Progenitor cell of endocrine pancreas (in vitro differentiated cells): ENCODE results near the gene HDAC7. TPM values are rescaled to one million over a fixed set of nuclear protein-coding genes. Genes with fewer than 3 reads are reported as not detected.

Source experiments
- DNase-seq: peaks from one replicate; pipeline ENCODE4 v3.0.0; 2021; ENCODE audit warnings: low spot score; ENCODE audit not compliant: unreplicated experiment
- H3K27ac Mint-ChIP-seq: 2 replicates; pipeline ENCODE4 v1.8.0; 2021; ENCODE audit warnings: mild to moderate bottlenecking, moderate library complexity, mixed read lengths
- H3K27me3 Mint-ChIP-seq: 2 replicates; pipeline ENCODE4 v1.8.0; 2021; ENCODE audit warnings: mixed read lengths
- H3K36me3 Mint-ChIP-seq: 2 replicates; pipeline ENCODE4 v1.8.0; 2022; ENCODE audit warnings: mixed read lengths; ENCODE audit not compliant: insufficient read depth
- H3K4me1 Mint-ChIP-seq: 2 replicates; pipeline ENCODE4 v1.8.0; 2021; ENCODE audit warnings: low read depth, mixed read lengths
- H3K4me3 Mint-ChIP-seq: 2 replicates; pipeline ENCODE4 v1.8.0; 2021; ENCODE audit warnings: low read depth, mild to moderate bottlenecking, moderate library complexity, mixed read lengths
- H3K9me3 Mint-ChIP-seq: 2 replicates; pipeline ENCODE4 v1.8.0; 2021; ENCODE audit warnings: low read depth, mixed read lengths
- total RNA-seq: library from RNA; stranded (reverse); gene quantifications from 2 replicates; pipeline ENCODE4 v1.2.1, GENCODE V29; 2021
- TF ChIP-seq, protein P1 (sequence below): fragments of 200-600 bp; sonication (generic); IDR thresholded peaks from one replicate; pipeline ENCODE4 v1.5.0; 2021; ENCODE audit warnings: antibody characterized with exemption, mild to moderate bottlenecking; ENCODE audit not compliant: unreplicated experiment

The HDAC7 gene
- total RNA-seq, 1 donor from 2014 or later: 80.0 TPM

DNA sequence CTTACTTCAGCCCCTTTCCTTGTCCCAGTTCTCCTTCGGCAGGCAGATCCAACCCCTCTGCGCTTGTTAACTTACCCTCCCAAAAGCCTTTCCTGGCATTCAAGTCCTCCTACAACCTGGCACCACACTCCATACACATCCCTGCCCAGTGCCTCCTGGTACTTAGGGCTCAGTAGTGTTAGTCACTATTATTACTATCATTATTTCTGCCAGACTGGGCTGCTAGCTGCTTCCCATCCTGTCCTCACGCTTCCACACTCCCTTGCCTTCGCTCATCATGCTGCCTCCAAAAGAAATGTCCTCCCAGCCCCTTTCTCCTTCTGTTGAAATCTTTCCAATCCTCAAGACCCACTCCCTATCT lies 1.6 kb upstream of the HDAC7 start:
- Mint-ChIP-seq H3K27me3 (no peaks in the 10 kb centered on the region), H3K4me3 (peak overlapping the region; percentile 83), H3K36me3 (no peaks in the 10 kb centered on the region), H3K9me3 (no peaks in the 10 kb centered on the region), H3K27ac (peak overlapping the region; percentile 99), H3K4me1 (peaks cover 38% of the 10 kb centered on the region)
- no peak for DNase-seq
- TF ChIP-seq, protein P1, sequence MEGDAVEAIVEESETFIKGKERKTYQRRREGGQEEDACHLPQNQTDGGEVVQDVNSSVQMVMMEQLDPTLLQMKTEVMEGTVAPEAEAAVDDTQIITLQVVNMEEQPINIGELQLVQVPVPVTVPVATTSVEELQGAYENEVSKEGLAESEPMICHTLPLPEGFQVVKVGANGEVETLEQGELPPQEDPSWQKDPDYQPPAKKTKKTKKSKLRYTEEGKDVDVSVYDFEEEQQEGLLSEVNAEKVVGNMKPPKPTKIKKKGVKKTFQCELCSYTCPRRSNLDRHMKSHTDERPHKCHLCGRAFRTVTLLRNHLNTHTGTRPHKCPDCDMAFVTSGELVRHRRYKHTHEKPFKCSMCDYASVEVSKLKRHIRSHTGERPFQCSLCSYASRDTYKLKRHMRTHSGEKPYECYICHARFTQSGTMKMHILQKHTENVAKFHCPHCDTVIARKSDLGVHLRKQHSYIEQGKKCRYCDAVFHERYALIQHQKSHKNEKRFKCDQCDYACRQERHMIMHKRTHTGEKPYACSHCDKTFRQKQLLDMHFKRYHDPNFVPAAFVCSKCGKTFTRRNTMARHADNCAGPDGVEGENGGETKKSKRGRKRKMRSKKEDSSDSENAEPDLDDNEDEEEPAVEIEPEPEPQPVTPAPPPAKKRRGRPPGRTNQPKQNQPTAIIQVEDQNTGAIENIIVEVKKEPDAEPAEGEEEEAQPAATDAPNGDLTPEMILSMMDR: no peak

DNA sequence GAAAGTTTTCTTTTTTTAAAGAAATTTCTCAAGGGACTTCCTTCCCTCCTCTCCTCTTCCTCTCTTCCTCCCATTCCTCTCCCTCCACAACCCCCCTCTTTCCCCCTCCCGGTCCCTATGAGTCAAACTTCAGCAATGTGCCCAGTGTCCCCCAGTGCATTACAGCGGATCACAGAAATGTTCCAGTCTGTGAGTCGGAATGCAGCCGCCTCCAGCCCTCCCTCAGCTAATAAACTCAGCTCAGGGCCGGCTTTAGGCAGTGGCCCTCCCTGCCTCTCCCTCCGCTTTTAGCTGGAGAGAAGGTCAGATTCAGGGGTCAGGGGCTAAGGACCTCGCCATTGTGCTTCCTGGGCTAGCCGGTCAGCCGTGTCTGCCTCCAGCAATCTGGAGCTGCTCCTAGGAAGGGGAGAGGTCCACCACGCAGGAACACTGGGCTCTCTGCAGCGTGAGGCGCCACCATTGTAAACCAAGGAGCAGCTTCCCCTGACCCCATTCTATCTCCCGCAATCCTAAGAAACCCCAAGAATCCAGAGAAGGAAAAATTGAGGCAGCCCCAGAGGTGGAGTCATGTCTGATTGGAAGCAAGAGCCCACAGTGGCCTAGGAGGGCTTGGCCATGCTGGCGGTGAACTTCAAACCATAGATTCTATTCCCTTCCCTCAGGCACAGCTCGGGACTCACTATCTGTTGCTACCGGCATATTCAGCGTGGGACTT lies 1.1 kb upstream of the HDAC7 start:
- Mint-ChIP-seq H3K27me3 (no peaks in the 10 kb centered on the region), H3K4me3 (peak overlapping the region; percentile 83), H3K4me1 (peaks cover 40% of the 10 kb centered on the region), H3K27ac (peak overlapping the region; percentile 99), H3K9me3 (no peaks in the 10 kb centered on the region), H3K36me3 (no peaks in the 10 kb centered on the region)
- peak; percentile 46 for DNase-seq
- TF ChIP-seq, protein P1: no peak

DNA sequence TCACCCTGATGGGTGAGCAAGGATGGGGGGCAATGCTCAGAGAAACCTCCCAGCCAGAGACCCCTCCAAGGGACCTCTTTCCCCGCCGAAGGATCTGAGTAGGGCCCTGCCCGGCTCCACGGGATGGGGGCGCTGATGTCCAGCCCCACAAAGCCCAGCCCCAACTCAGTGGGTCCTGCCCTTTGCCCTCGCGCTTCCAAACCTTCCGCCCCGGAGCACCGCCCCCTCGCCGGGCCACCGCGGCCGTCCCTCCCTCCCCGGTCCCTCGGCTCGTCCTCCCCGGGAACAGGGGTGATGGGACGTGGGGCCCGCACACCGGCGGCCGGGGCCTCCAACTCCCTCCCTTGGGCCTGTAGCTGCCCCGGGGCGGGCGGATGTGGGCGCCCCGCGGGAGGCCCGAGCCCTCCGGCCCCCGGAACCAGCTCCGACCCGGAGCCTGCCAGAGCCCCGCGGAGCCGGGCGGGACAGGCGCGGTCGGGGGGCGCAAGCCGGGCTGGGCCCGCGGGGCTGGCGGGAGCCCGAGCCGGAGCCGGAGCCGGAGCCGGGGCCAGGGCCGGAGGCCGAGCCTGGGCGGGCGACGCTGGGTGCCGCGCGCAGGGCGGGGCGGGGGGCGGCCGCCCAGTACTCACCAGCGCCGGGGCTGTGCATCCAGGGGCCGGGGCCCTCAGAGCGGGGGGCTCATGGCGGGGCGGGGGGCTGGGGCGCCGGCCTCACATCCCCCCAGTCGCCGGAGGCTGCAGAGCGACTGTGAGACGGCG lies 386 bp downstream of the HDAC7 start:
- H3K36me3 Mint-ChIP-seq: peaks cover 2% of the 10 kb centered on the region
- peak overlapping the region; percentile 80 for H3K4me3 Mint-ChIP-seq
- DNase-seq: peak; percentile 53
- H3K9me3 Mint-ChIP-seq: no peaks in the 10 kb centered on the region
- H3K4me1 Mint-ChIP-seq: peaks cover 40% of the 10 kb centered on the region
- H3K27ac Mint-ChIP-seq: peak overlapping the region; percentile 91
- TF ChIP-seq, protein P1: peak; percentile 51
- no peaks in the 10 kb centered on the region for H3K27me3 Mint-ChIP-seq

DNA sequence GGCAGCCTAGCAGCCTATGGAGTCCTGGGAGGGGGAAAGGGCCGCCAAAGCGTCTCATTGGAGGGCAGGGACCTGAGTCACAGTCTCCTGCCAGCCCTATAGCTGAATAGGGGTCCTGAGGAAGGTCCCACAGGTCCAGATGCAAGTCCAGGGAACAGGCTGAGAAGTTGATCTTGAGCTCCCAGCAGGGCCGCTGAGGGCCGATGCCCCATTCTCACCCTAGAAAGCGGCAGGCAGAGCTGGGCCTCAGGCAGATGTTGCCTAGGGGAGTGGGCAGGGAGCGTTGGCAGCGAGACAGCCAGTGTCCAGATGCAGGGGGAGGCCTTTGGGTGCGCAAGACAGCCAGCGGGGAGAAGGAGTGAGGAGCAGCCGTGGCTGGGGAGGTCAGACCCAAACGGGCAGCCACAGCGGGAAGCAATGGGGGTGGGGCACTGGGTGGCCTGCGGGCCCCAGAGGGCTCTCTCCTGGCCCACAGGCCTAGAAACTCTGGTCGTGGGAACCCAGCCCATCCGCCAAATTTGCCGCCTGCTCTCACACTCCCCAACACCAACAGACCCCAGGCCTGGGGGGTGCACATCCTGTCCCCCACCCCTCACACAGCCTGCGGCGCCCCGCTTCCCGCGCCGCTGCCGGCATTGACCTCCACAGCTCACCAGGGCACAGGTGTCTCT lies 1.1 kb downstream of the HDAC7 start:
- peak overlapping the region; percentile 91 for H3K27ac Mint-ChIP-seq
- H3K9me3 Mint-ChIP-seq: no peaks in the 10 kb centered on the region
- no peak for DNase-seq
- H3K4me3 Mint-ChIP-seq: peak overlapping the region; percentile 80
- no peaks in the 10 kb centered on the region for H3K27me3 Mint-ChIP-seq
- H3K4me1 Mint-ChIP-seq: peaks cover 42% of the 10 kb centered on the region
- H3K36me3 Mint-ChIP-seq: peaks cover 2% of the 10 kb centered on the region
- TF ChIP-seq, protein P1: no peak

DNA sequence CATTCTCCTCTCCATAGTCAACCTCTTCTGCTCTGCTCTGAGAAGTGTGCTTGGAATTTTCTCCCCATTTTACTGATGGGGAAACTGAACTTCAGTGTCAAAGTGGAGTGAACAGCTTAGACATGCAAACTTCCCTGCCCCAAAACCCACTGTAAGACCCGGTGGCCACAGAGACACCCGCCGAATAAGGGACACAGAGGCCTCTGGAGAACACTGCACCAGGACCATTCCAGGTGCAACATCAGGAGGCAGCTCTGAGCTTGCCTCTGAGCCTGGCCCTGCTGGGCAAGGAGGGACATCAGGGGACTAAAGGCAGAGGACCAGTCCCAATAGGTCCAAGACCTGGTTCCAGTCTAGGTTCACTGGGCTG lies 1.7 kb downstream of the HDAC7 start:
- Mint-ChIP-seq H3K36me3 (peaks cover 2% of the 10 kb centered on the region), H3K9me3 (no peaks in the 10 kb centered on the region), H3K4me3 (peak overlapping the region; percentile 80), H3K27ac (peak overlapping the region; percentile 91), H3K4me1 (peaks cover 47% of the 10 kb centered on the region), H3K27me3 (no peaks in the 10 kb centered on the region)
- DNase-seq: no peak
- TF ChIP-seq, protein P1: no peak
